Measurements from ENCODE around the gene RIMBP2. TPM values are rescaled to one million over a fixed set of nuclear protein-coding genes. Genes with fewer than 3 reads are reported as not detected.

The RIMBP2 gene
- polyA plus RNA-seq, 1 of the 3 experiments (the other 2 are of a cell fraction) = 0.90 TPM

DNA sequence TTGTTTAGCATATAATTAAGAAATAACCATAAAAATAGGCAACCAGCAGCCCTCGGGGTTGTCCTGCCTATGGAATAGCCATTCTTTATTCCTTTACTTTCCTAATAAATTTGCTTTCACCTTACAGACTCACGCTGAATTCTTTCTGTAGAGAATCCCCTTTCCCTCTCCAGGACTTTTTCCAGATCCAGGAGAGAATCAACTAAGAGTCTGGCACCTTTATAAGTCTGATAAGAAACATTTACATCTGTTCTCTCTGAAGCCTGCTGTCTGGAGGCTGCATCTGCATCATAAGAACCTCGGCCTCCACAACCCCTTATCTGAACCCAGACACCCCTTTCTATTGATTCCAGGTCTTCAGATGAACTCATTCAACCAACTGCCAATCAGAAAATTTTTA, 32.3 kb downstream of the RIMBP2 start:
- CTCF ChIA-PET = no interaction called here
- Histone ChIP-seq H3F3A (replicated peaks; ENCODE audit: insufficient read depth) (no peaks in the 10 kb centered on the region), H2AFZ (ENCODE audit: low read depth) (no peak overlapping the region), H3K4me1 (ENCODE audit: control insufficient read depth in 1 of 2, insufficient read depth in 2 of 2, low read depth in 1 of 2, low read length in 1 of 2) (peaks cover 0 to 54% of the 10 kb centered on the region in 2 experiments; a peak in 1 of 4 replicates), H3K4me3 (ENCODE audit: low read depth in 2 of 2, low read length in 1 of 2) (no peak overlapping the region), H3K9me3 (no peaks in the 10 kb centered on the region), H3K79me2 (ENCODE audit: insufficient read depth) (no peaks in the 10 kb centered on the region), H3K36me3 (replicated peaks in 1 of 2; ENCODE audit: control insufficient read depth in 1 of 2, insufficient read depth in 2 of 2, low read length in 1 of 2) (no peaks in the 10 kb centered on the region), H3K9ac (no peak overlapping the region), H3K9me2 (no peaks in the 10 kb centered on the region), H3K4me2 (no peak overlapping the region), H3K27me3 (ENCODE audit: insufficient read depth) (no peaks in the 10 kb centered on the region), H4K20me1 (ENCODE audit: insufficient read depth) (no peaks in the 10 kb centered on the region), H3K27ac (ENCODE audit: low read depth in 2 of 2, low read length in 1 of 2) (peak overlapping the region in 1 of 2 experiments; percentile 50; a peak in 1 of 4 replicates)
- no peak for DNase-seq
- POLR2A ChIA-PET = no interaction called here
- TF ChIP-seq POLR2AphosphoS5 (IDR thresholded peaks at IDR 0.05; ENCODE audit: low read depth, low read length) (no peak), EP300 (IDR thresholded peaks at IDR 0.05; ENCODE audit: borderline replicate concordance in 1 of 2, low read depth in 1 of 2, low read length in 1 of 2) (no peak), MXI1 (IDR thresholded peaks at IDR 0.05; ENCODE audit: low read depth, low read length) (no peak), JUND (IDR thresholded peaks at IDR 0.05) (no peak), RAD21 (IDR thresholded peaks at IDR 0.05; ENCODE audit: low read length) (no peak), TCF12 (IDR thresholded peaks at IDR 0.05) (no peak), SIN3A (IDR thresholded peaks at IDR 0.05; ENCODE audit: borderline replicate concordance, low read depth, low read length) (no peak), RXRA (IDR thresholded peaks at IDR 0.05; ENCODE audit: borderline replicate concordance, low read depth) (no peak), SMC3 (IDR thresholded peaks at IDR 0.05; ENCODE audit: low read depth, low read length) (no peak), ELF1 (IDR thresholded peaks at IDR 0.05) (no peak)
- TF ChIP-seq, protein P1, sequence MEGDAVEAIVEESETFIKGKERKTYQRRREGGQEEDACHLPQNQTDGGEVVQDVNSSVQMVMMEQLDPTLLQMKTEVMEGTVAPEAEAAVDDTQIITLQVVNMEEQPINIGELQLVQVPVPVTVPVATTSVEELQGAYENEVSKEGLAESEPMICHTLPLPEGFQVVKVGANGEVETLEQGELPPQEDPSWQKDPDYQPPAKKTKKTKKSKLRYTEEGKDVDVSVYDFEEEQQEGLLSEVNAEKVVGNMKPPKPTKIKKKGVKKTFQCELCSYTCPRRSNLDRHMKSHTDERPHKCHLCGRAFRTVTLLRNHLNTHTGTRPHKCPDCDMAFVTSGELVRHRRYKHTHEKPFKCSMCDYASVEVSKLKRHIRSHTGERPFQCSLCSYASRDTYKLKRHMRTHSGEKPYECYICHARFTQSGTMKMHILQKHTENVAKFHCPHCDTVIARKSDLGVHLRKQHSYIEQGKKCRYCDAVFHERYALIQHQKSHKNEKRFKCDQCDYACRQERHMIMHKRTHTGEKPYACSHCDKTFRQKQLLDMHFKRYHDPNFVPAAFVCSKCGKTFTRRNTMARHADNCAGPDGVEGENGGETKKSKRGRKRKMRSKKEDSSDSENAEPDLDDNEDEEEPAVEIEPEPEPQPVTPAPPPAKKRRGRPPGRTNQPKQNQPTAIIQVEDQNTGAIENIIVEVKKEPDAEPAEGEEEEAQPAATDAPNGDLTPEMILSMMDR (IDR thresholded peaks at IDR 0.05) = no peak
- TF ChIP-seq, protein P2, sequence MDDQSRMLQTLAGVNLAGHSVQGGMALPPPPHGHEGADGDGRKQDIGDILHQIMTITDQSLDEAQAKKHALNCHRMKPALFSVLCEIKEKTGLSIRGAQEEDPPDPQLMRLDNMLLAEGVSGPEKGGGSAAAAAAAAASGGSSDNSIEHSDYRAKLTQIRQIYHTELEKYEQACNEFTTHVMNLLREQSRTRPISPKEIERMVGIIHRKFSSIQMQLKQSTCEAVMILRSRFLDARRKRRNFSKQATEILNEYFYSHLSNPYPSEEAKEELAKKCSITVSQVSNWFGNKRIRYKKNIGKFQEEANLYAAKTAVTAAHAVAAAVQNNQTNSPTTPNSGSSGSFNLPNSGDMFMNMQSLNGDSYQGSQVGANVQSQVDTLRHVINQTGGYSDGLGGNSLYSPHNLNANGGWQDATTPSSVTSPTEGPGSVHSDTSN (IDR thresholded peaks at IDR 0.05) = no peak
- TF ChIP-seq, protein P3, sequence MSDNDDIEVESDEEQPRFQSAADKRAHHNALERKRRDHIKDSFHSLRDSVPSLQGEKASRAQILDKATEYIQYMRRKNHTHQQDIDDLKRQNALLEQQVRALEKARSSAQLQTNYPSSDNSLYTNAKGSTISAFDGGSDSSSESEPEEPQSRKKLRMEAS (IDR thresholded peaks at IDR 0.05; ENCODE audit: low read depth) = no peak
- TF ChIP-seq, protein P4, sequence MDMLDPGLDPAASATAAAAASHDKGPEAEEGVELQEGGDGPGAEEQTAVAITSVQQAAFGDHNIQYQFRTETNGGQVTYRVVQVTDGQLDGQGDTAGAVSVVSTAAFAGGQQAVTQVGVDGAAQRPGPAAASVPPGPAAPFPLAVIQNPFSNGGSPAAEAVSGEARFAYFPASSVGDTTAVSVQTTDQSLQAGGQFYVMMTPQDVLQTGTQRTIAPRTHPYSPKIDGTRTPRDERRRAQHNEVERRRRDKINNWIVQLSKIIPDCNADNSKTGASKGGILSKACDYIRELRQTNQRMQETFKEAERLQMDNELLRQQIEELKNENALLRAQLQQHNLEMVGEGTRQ (IDR thresholded peaks at IDR 0.05; ENCODE audit: borderline replicate concordance, low read depth, low read length) = no peak
- 15% methylated on average over 3 of the region's 3 CpGs for WGBS (ENCODE audit: low lambda C conversion rate)

DNA sequence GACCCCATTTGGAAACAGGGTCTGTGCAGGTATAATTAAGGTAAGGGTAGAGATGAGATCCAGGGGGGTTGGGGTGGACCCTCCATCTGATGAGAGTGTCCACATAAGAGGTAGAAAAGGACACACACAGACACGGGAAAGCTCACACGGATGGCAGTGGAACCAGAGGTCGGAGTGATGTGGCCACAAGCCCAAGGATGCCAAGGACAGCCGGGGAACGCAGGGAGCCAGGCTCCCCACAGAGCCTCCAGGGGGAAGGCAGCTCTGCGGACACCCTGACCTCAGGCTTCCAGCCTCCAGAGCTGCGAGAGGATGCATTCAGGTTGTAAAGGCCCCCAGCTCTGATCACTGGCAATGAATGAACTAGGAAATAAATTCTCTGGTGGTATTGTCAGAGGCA, 33.0 kb downstream of the RIMBP2 start:
- Histone ChIP-seq H3K4me2 (no peak overlapping the region), H4K20me1 (ENCODE audit: insufficient read depth) (no peaks in the 10 kb centered on the region), H3K4me3 (ENCODE audit: low read depth in 2 of 2, low read length in 1 of 2) (no peak overlapping the region), H3K27me3 (ENCODE audit: insufficient read depth) (no peaks in the 10 kb centered on the region), H2AFZ (ENCODE audit: low read depth) (no peak overlapping the region), H3K4me1 (ENCODE audit: control insufficient read depth in 1 of 2, insufficient read depth in 2 of 2, low read depth in 1 of 2, low read length in 1 of 2) (peaks cover 0 to 50% of the 10 kb centered on the region in 2 experiments; a peak in 1 of 4 replicates), H3K9me2 (no peaks in the 10 kb centered on the region), H3K9me3 (no peaks in the 10 kb centered on the region), H3K79me2 (ENCODE audit: insufficient read depth) (no peaks in the 10 kb centered on the region), H3K36me3 (replicated peaks in 1 of 2; ENCODE audit: control insufficient read depth in 1 of 2, insufficient read depth in 2 of 2, low read length in 1 of 2) (no peaks in the 10 kb centered on the region), H3F3A (replicated peaks; ENCODE audit: insufficient read depth) (no peaks in the 10 kb centered on the region), H3K27ac (ENCODE audit: low read depth in 2 of 2, low read length in 1 of 2) (peak overlapping the region in 1 of 2 experiments; percentile 16; a peak in 1 of 4 replicates), H3K9ac (no peak overlapping the region)
- DNase-seq = no peak
- TF ChIP-seq, protein P3 (IDR thresholded peaks at IDR 0.05; ENCODE audit: low read depth) = no peak
- TF ChIP-seq, protein P5, sequence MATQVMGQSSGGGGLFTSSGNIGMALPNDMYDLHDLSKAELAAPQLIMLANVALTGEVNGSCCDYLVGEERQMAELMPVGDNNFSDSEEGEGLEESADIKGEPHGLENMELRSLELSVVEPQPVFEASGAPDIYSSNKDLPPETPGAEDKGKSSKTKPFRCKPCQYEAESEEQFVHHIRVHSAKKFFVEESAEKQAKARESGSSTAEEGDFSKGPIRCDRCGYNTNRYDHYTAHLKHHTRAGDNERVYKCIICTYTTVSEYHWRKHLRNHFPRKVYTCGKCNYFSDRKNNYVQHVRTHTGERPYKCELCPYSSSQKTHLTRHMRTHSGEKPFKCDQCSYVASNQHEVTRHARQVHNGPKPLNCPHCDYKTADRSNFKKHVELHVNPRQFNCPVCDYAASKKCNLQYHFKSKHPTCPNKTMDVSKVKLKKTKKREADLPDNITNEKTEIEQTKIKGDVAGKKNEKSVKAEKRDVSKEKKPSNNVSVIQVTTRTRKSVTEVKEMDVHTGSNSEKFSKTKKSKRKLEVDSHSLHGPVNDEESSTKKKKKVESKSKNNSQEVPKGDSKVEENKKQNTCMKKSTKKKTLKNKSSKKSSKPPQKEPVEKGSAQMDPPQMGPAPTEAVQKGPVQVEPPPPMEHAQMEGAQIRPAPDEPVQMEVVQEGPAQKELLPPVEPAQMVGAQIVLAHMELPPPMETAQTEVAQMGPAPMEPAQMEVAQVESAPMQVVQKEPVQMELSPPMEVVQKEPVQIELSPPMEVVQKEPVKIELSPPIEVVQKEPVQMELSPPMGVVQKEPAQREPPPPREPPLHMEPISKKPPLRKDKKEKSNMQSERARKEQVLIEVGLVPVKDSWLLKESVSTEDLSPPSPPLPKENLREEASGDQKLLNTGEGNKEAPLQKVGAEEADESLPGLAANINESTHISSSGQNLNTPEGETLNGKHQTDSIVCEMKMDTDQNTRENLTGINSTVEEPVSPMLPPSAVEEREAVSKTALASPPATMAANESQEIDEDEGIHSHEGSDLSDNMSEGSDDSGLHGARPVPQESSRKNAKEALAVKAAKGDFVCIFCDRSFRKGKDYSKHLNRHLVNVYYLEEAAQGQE (IDR thresholded peaks at IDR 0.05; ENCODE audit: low read depth, low read length) = no peak
- TF ChIP-seq NFIC (IDR thresholded peaks at IDR 0.05; ENCODE audit: borderline replicate concordance) (no peak), NRF1 (IDR thresholded peaks at IDR 0.05; ENCODE audit: low read depth, low read length) (no peak), JUND (IDR thresholded peaks at IDR 0.05) (no peak), EP300 (IDR thresholded peaks at IDR 0.05; ENCODE audit: borderline replicate concordance in 1 of 2, low read depth in 1 of 2, low read length in 1 of 2) (no peak), CHD2 (IDR thresholded peaks at IDR 0.05; ENCODE audit: low read length, partially characterized antibody) (no peak), MXI1 (IDR thresholded peaks at IDR 0.05; ENCODE audit: low read depth, low read length) (no peak)
- TF ChIP-seq, protein P6, sequence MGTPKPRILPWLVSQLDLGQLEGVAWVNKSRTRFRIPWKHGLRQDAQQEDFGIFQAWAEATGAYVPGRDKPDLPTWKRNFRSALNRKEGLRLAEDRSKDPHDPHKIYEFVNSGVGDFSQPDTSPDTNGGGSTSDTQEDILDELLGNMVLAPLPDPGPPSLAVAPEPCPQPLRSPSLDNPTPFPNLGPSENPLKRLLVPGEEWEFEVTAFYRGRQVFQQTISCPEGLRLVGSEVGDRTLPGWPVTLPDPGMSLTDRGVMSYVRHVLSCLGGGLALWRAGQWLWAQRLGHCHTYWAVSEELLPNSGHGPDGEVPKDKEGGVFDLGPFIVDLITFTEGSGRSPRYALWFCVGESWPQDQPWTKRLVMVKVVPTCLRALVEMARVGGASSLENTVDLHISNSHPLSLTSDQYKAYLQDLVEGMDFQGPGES (IDR thresholded peaks at IDR 0.05; ENCODE audit: low read depth, low read length) = no peak
- 39% methylated on average over 3 of the region's 7 CpGs for WGBS (ENCODE audit: low lambda C conversion rate)
- ChIA-PET POLR2A (no interaction called here), CTCF (no interaction called here)

Measured in SK-N-SH (cell line).